Measurements from ENCODE around the gene TMEM106C. TPM values are rescaled to one million over a fixed set of nuclear protein-coding genes. Genes with fewer than 3 reads are reported as not detected.

TMEM106C gene
- total RNA-seq, 1 donor from 2014 or later, result 30.0 TPM

GRCh38 chr12:47997321-47997720 is 33.9 kb downstream of the TMEM106C start:
- Histone ChIP-seq H3K4me3 (ENCODE audit: insufficient read depth, low read depth, low read length) (no peak overlapping the region), H3K27me3 (ENCODE audit: insufficient read depth, low read length) (peaks cover 65% of the 10 kb centered on the region), H3K9ac (ENCODE audit: low read length) (no peak overlapping the region), H3K79me2 (ENCODE audit: insufficient read depth, low read length) (no peaks in the 10 kb centered on the region), H3K4me1 (ENCODE audit: insufficient read depth, low read length) (peaks cover 6% of the 10 kb centered on the region), H3K4me2 (ENCODE audit: low read length) (no peak overlapping the region), H4K20me1 (ENCODE audit: insufficient read depth, low read length) (no peaks in the 10 kb centered on the region), H2AFZ (ENCODE audit: low read depth, low read length) (no peak overlapping the region), H3K9me3 (ENCODE audit: insufficient read depth, low read depth, low read length) (no peaks in the 10 kb centered on the region), H3K36me3 (ENCODE audit: insufficient read depth, low read length) (no peaks in the 10 kb centered on the region), H3K27ac (ENCODE audit: low read depth, low read length) (no peak overlapping the region)
- H3K27ac Mint-ChIP-seq (ENCODE audit: unreplicated experiment), result no peak overlapping the region
- H3K9me3 Mint-ChIP-seq (ENCODE audit: unreplicated experiment), result peaks cover 2% of the 10 kb centered on the region
- H3K4me1 Mint-ChIP-seq (ENCODE audit: low read depth, unreplicated experiment), result peaks cover 2% of the 10 kb centered on the region
- no peak overlapping the region for H3K4me3 Mint-ChIP-seq (ENCODE audit: unreplicated experiment)
- peaks cover 5% of the 10 kb centered on the region for H3K36me3 Mint-ChIP-seq (ENCODE audit: low read depth, unreplicated experiment)
- FAIRE-seq (no peak), DNase-seq (ENCODE audit: low read depth) (no peak)
- H3K27me3 Mint-ChIP-seq (ENCODE audit: low read depth, unreplicated experiment), result peaks cover 33% of the 10 kb centered on the region
- TF ChIP-seq CTCF (IDR thresholded peaks at IDR 0.05; ENCODE audit: insufficient read depth, low read depth, low read length), result no peak

GRCh38 chr12:47999816-48000215 is 36.4 kb downstream of the TMEM106C start:
- no peaks in the 10 kb centered on the region for H3K79me2 ChIP-seq (ENCODE audit: insufficient read depth, low read length)
- no peak overlapping the region for H3K4me2 ChIP-seq (ENCODE audit: low read length)
- H3K9me3 ChIP-seq (ENCODE audit: insufficient read depth, low read depth, low read length), result no peaks in the 10 kb centered on the region
- H3K9me3 Mint-ChIP-seq (ENCODE audit: unreplicated experiment), result peaks cover 2% of the 10 kb centered on the region
- H3K4me3 Mint-ChIP-seq (ENCODE audit: unreplicated experiment), result no peak overlapping the region
- DNase-seq (ENCODE audit: low read depth) (no peak), FAIRE-seq (no peak)
- H3K36me3 ChIP-seq (ENCODE audit: insufficient read depth, low read length), result no peaks in the 10 kb centered on the region
- no peak overlapping the region for H3K9ac ChIP-seq (ENCODE audit: low read length)
- peaks cover 4% of the 10 kb centered on the region for H3K36me3 Mint-ChIP-seq (ENCODE audit: low read depth, unreplicated experiment)
- TF ChIP-seq EZH2 (IDR thresholded peaks at IDR 0.05; ENCODE audit: insufficient read depth, low read length) (peak; percentile 12), CTCF (IDR thresholded peaks at IDR 0.05; ENCODE audit: insufficient read depth, low read depth, low read length) (no peak)
- H4K20me1 ChIP-seq (ENCODE audit: insufficient read depth, low read length), result peaks cover 5% of the 10 kb centered on the region
- H3K27me3 ChIP-seq (ENCODE audit: insufficient read depth, low read length), result peaks cover 83% of the 10 kb centered on the region
- peaks cover 3% of the 10 kb centered on the region for H3K4me1 Mint-ChIP-seq (ENCODE audit: low read depth, unreplicated experiment)
- no peak overlapping the region for H2AFZ ChIP-seq (ENCODE audit: low read depth, low read length)
- peaks cover 36% of the 10 kb centered on the region for H3K27me3 Mint-ChIP-seq (ENCODE audit: low read depth, unreplicated experiment)
- H3K27ac ChIP-seq (ENCODE audit: low read depth, low read length), result no peak overlapping the region
- H3K4me3 ChIP-seq (ENCODE audit: insufficient read depth, low read depth, low read length), result no peak overlapping the region
- no peak overlapping the region for H3K27ac Mint-ChIP-seq (ENCODE audit: unreplicated experiment)
- H3K4me1 ChIP-seq (ENCODE audit: insufficient read depth, low read length), result peaks cover 21% of the 10 kb centered on the region

- Histone ChIP-seq H3K27ac (ENCODE audit: low read depth, low read length) (no peak overlapping the region), H3K9ac (ENCODE audit: low read length) (peak overlapping the region; percentile 41)
- peaks cover 41% of the 10 kb centered on the region for H3K27me3 Mint-ChIP-seq (ENCODE audit: low read depth, unreplicated experiment)
Measured at GRCh38 chr12:48000878-48001504, 37.6 kb downstream of the TMEM106C start.

More at GRCh38 chr12:48000878-48001504, 37.6 kb downstream of the TMEM106C start:
- TF ChIP-seq EZH2 (IDR thresholded peaks at IDR 0.05; ENCODE audit: insufficient read depth, low read length), result no peak
- H2AFZ ChIP-seq (ENCODE audit: low read depth, low read length), result peak overlapping the region; percentile 87
- H4K20me1 ChIP-seq (ENCODE audit: insufficient read depth, low read length), result peaks cover 5% of the 10 kb centered on the region
- peaks cover 3% of the 10 kb centered on the region for H3K4me1 Mint-ChIP-seq (ENCODE audit: low read depth, unreplicated experiment)
- peak overlapping the region; percentile 88 for H3K27ac Mint-ChIP-seq (ENCODE audit: unreplicated experiment)
- no peaks in the 10 kb centered on the region for H3K9me3 ChIP-seq (ENCODE audit: insufficient read depth, low read depth, low read length)
- H3K4me2 ChIP-seq (ENCODE audit: low read length), result peak overlapping the region; percentile 98
- peaks cover 2% of the 10 kb centered on the region for H3K9me3 Mint-ChIP-seq (ENCODE audit: unreplicated experiment)
- H3K27me3 ChIP-seq (ENCODE audit: insufficient read depth, low read length), result peaks cover 85% of the 10 kb centered on the region
- DNase-seq (ENCODE audit: low read depth) (peak; percentile 50), FAIRE-seq (peak; percentile 9)
- peaks cover 21% of the 10 kb centered on the region for H3K4me1 ChIP-seq (ENCODE audit: insufficient read depth, low read length)
- no peaks in the 10 kb centered on the region for H3K36me3 Mint-ChIP-seq (ENCODE audit: low read depth, unreplicated experiment)
- peak overlapping the region; percentile 95 for H3K4me3 Mint-ChIP-seq (ENCODE audit: unreplicated experiment)
- peak overlapping the region; percentile 61 for H3K4me3 ChIP-seq (ENCODE audit: insufficient read depth, low read depth, low read length)
- H3K36me3 ChIP-seq (ENCODE audit: insufficient read depth, low read length), result no peaks in the 10 kb centered on the region
- no peaks in the 10 kb centered on the region for H3K79me2 ChIP-seq (ENCODE audit: insufficient read depth, low read length)
